GM18502 (cell line): Measurements from ENCODE around the gene KANK4.
A peak's percentile ranks its signal among the peaks of the same experiment; 100 is the strongest.
"Not testable (repeated sequence)": the region's sequence is repeated elsewhere in the genome, so short reads cannot be mapped to it uniquely, and the experiment has no call there.

ENCODE experiments used
- ATAC-seq: cut with Tn5 transposase; IDR thresholded peaks from one replicate; pipeline ENCODE4 v1.9.1; 2021; ENCODE audit warnings: mild to moderate bottlenecking; ENCODE audit not compliant: unreplicated experiment, poor library complexity

KANK4 gene

DNA sequence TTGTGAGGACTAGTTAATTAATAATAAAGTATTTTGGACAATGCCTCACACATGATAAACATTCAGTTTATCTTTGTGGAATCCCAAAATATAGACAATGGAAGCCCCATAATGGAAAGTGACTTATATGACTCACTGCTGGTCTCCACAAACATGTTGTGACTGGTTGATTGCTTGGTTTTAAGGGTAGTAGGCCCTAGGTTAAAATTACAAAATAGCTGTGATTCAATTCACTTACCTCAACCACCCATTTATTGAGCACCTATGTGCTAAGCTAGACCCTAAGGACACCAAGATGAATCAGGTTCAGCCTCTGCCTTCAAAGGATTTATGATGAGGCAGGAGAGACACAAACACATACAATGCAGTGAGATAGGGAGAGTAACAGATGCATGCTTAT lies 42.4 kb downstream of the KANK4 start:
- no peak for ATAC-seq

DNA sequence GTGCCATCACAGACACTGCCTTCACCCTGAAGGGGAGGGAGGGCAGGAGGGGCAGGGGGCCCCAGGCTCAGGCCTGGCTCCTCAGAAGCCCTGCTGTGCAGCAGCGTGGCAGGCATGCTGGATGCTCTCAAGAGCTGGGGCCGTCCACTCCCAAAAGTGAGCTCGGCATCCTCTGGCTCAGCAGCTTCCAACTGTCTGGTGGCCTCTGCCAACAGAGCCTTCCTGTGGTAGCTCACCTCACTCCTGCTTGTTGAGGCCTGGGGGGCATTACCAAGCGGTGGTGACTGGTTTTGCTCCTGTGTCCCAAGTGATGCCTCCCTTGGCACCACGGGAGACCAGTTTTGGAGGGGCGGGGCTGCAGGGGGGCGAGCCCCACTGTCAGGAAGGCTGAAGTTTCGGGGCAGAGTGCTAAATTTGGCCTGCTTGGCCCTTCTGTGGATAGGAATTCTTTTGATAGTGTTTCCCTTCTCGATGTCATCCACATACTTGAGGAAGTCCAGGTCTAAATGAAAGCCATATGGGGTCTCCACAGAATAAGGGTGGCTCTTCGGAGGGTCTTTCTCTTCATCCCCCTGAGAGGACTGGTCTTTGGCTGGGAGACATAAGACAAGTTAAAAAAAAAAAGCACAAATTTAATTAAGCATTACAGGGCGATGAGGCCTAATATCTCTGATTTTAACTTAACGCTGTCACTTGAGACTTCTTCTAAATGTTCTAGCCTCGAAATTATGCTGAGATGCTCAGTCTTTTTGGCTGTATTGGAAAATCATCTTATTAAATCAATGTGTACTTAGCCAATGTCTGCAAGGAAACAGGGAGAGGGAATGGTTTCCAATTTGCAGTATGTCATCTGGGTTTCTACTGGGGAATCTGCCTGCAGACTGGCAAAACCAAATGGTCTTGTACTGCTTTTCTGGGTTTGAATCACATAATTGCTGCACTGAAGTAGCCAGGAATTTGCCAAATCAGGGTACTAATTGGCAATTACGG lies 44.4 kb downstream of the KANK4 start:
- ATAC-seq: no peak

GRCh38 chr1:62273953-62274352 lies 45.3 kb downstream of the KANK4 start:
- ATAC-seq: no peak

DNA sequence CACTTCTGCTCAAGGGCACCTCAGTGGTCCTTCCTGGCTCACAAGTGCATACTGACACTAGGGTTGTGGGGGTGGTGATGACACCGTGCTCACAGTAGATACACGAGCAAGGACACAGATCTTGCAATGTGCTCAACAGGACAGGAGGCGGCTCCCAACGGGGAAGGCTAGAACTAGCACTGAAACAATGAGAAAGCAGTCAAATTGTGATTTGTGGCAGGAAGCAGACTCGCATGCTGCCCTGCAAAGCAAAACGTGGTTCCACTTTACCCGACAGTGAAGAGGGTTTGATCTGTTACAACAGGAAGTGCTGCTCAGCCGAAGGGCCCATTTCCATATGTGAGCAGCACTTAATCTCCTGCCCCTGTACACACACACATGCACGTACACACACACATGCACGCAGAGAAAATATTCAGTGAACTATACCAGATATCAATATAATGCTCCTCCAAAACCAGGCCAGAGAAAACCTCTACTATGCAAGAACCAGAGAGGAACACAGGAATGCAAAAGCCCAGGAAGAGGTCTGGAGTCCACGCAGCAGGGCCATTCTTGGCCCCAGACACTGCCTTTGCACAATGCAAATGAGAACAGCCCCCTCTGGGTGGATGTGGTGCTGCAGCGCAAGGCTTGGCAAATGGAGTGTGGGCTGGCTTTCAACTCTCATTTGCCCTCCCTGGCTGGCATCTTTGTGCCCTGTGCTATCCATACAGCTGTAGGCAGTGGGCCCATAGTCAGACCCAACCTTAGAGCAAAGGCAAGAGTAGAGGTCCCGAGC lies 47.1 kb downstream of the KANK4 start:
- ATAC-seq: peak; percentile 90

- no peak for ATAC-seq
These were observed 48.1 kb downstream of the KANK4 start for GRCh38 chr1:62271134-62271533.

DNA sequence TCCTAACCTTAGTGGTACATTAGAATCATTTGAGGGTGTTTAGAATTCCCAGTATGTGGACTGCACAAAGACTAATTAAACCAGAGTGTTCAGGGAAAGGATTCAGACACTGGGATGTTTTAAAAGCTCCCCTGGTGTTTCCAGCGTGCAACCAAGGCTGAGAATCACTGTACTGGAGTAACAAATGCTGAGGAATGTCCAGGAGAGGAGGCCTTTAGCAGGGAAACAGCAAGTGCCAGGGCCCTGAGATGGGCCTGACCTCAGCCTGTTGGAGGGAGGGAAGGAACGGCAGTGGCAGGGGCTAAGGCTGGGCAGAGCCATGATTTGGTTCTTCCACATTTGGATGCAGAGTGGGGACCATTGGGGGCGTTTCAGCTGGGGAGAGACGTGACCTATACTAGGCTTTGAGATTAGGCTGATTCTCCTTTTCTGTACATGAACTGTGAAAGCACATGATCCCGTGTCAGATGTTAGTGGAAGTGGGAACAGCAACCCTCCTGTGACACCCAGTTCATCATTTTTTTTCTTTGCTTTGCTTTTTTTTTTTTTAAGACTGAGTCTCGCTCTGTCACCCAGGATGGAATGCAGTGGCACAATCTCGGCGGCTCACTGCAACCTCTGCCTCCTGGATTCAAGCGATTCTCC lies 49.3 kb downstream of the KANK4 start:
- no peak for ATAC-seq

DNA sequence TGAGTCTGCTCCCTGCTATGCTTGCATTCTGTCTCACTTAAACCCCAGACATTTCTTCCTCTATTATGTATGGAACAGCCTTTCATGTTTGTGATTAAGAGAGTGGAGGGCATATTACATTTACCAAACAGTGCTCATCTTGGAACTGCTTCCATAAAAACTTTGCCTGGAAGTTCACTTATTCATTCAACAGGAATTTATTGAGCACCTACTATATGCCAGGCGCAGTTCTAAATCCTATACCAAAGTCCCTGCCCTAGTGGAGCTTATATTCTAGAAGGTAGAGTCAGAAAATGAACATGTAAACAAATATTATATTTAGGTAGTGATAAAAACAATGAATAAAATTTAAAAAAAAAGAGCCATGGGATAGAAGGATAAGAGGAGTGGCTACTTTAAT lies 49.8 kb downstream of the KANK4 start:
- no peak for ATAC-seq

GRCh38 chr1:62268315-62268714 lies 50.9 kb downstream of the KANK4 start:
- no peak for ATAC-seq

DNA sequence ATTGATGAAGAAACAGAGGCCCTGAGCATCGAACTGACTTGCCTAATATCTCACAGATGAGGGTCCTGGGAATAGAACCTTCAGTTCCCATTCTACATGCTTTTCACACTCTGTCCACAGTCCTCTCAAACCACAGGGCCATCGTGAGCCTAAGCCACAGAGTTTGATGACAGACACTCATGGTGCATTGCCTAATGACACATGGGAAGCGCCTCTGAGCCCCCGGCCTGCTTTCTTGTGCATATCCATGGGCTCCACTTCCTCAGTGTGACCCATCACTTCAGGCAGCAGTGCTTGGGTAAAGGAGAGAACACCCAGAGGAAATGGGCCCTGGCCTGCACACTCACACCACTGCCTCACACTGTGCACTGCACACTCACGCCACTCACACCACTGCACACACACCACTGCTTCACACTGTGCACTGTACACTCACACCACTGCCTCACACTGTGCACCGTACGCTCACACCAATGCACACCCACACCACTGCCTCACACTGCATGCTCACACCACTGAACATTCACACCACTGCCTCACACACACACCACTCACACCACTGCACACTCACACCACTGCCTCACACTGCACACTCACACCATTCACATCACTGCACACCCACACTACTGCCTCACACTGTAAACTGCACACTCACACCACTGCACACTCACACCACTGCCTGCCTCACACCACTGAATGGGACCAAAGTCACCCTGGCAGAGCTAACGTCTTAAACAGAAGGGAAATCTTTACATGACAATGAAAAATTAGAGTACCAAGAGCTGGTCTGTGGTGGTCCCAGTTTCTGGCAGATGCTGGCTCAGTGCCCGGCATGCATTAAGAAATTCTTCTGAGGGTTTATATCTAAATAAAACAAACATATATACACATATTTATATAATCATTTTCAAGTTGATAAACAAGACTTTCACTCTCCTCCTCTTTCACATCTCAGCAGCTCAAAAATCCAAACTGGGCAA lies 53.0 kb downstream of the KANK4 start:
- ATAC-seq: no peak

GRCh38 chr1:62263814-62264353 lies 55.4 kb downstream of the KANK4 start:
- no peak for ATAC-seq

GRCh38 chr1:62263006-62263813 lies 56.0 kb downstream of the KANK4 start:
- no peak for ATAC-seq

- no peak for ATAC-seq
These were observed 58.5 kb downstream of the KANK4 start for GRCh38 chr1:62260688-62261087.

DNA sequence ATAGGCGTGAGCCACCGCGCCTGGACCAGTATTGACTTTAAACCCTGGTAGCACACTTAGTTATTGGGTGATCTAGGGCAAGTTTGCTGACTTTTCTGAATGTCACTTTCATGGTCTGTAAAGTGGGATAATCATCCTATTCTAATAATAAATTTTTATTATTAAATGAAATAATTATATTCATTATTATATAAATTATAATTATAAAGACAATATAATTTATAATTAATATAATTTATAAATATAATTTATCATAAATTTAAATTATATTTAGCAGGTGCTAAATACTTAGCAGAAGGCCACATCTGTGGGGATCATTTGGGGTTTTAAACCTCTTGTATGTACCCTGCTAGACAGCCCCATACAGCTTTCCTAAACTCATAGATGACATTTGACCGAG lies 59.7 kb downstream of the KANK4 start:
- ATAC-seq: no peak

- ATAC-seq: no peak
These were observed 69.0 kb downstream of the KANK4 start for GRCh38 chr1:62250126-62250726.

DNA sequence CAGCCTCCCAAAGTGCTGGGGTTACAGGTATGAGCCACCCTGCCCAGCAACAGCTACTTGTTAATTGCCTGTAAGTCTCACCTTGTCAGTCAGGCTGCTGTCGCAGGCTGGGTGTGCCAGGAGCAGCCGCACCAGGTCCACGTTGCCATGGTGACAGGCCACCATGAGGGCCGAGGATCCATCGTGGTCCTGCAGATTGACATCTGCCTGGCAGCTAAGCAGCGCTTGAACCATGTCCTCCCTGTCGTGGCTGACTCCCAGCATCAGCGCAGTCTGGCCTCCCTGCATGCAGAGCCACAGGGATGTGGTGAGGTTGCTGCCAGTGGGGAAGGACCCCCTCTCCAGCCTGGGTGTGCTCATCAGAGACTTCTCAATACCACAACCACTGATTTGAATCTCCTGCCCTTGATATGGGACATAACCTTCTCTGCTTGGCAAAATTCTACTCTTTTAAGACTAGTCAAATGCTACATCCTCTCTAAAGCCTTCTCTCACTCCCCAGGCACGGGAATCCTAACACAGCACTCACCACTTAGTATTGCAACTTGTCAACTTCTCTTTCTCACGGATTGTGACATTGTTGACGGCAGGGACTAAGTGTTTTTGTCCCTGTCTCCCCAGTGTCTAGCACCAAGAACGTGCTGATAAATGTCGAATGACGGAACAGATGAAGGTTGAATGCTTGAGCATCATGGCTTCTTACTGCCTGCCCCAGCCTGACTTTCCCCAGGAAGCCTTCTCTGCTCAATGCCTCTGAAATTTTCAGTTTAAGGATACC lies 71.7 kb downstream of the KANK4 start:
- ATAC-seq: no peak

- ATAC-seq: no peak
These were observed 74.0 kb downstream of the KANK4 start for GRCh38 chr1:62245201-62245600.

GRCh38 chr1:62244380-62244779 lies 74.9 kb downstream of the KANK4 start:
- not testable (repeated sequence) for ATAC-seq
